Erythroblast (primary cell): ENCODE results near the gene ACR.

Experiments
- DNase-seq, 2 experiments: peaks; one replicate each; lab custom pipeline; 2025; lab: John Stamatoyannopoulos, UW
- GATA1 ChIP-seq: IDR thresholded peaks from 2 replicates; pipeline ENCODE4 v1.6.1; 2011; ENCODE audit warnings: low read depth, mild to moderate bottlenecking, control low read depth, low read length, moderate library complexity
- POLR2A ChIP-seq: IDR thresholded peaks from 2 replicates; pipeline ENCODE4 v1.6.1; 2011; ENCODE audit warnings: mild to moderate bottlenecking, low read length

Gene ACR

GRCh38 chr22:50699756-50700386 is 38.1 kb upstream of the ACR start:
- DNase-seq: no peak

GRCh38 chr22:50700387-50701075 is 37.5 kb upstream of the ACR start:
- TF ChIP-seq POLR2A: no peak
- TF ChIP-seq GATA1: no peak
- DNase-seq: no peak

More at GRCh38 chr22:50699756-50700386, 38.1 kb upstream of the ACR start:
- TF ChIP-seq POLR2A: no peak
- no peak for TF ChIP-seq GATA1

GRCh38 chr22:50701076-50701419 is 37.0 kb upstream of the ACR start:
- TF ChIP-seq POLR2A (no peak), GATA1 (no peak)
- no peak for DNase-seq

GRCh38 chr22:50701428-50702154 is 36.4 kb upstream of the ACR start:
- no peak for DNase-seq
- TF ChIP-seq POLR2A: no peak
- no peak for TF ChIP-seq GATA1

DNA sequence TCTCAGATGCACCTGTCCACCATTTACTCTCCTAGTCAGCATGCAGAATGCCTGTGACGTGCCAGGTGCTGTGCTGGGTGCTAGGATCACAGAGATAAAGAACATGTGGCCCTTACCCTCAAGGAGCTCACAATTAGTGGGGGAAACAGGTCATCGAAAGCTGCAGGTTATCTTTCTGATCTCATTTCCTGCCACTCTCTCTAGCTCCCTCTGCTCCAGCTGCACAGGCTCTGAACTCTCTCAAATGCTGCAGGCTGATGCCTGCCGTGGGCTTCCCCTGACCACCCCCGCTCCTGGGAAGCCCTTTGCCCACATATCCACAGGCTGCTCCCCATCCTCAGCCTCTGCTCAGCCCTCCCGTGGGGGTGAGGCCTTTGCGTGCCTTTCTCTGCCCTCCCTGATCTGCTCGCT is 35.7 kb upstream of the ACR start:
- no peak for DNase-seq
- TF ChIP-seq GATA1 (no peak), POLR2A (no peak)

DNA sequence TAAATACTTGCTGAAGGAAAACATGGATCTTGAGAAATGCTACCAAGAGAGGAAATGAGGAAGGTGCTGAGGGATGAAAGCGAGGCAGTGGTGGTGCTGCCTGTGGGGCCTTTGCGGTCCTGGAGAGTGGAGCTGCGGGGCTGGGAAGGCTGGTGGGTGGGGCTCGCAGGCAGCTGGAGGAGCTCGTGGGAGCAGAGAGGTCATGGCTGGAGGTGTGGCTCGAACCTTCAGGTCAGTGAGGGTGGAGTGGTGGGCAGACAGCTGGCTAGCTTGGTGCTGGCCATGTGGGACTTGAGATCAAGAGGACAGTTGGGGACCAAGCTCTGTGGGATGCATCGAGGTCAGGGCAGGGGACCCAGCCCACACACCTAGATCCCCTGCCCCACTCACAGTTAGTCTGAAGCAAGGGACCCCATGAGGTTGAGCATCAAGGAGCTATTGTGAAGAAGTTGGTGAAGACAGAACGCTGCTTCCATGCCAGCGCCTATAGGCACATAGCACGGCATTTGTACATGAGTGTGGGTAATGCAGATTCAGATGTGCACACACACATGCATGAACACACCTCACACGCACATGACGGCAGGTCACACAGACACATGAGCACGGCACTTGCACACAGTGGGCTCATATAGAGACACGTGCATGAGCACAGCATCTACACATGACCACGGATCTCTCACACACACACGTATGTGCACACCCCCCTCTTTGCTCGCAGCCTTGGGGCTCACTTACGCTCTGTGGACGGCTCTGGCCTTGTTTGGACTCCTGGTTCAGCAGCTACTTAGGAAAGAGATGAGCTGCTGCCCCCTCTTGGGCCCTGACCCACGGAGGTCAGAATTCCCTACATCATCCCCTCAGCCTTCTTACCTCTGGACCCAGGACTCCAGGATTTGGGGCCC is 34.9 kb upstream of the ACR start:
- no peak for DNase-seq
- TF ChIP-seq GATA1 (no peak), POLR2A (no peak)

GRCh38 chr22:50703726-50704509 is 34.1 kb upstream of the ACR start:
- TF ChIP-seq GATA1 (no peak), POLR2A (no peak)
- no peak for DNase-seq

- no peak for DNase-seq
- TF ChIP-seq POLR2A (no peak), GATA1 (no peak)
These were observed 33.3 kb upstream of the ACR start for GRCh38 chr22:50704510-50705218.

GRCh38 chr22:50705219-50705691 is 32.7 kb upstream of the ACR start:
- no peak for DNase-seq
- TF ChIP-seq POLR2A: no peak
- no peak for TF ChIP-seq GATA1

- TF ChIP-seq POLR2A: no peak
- no peak for TF ChIP-seq GATA1
- no peak for DNase-seq
These were observed 32.1 kb upstream of the ACR start for GRCh38 chr22:50705851-50706351.

DNA sequence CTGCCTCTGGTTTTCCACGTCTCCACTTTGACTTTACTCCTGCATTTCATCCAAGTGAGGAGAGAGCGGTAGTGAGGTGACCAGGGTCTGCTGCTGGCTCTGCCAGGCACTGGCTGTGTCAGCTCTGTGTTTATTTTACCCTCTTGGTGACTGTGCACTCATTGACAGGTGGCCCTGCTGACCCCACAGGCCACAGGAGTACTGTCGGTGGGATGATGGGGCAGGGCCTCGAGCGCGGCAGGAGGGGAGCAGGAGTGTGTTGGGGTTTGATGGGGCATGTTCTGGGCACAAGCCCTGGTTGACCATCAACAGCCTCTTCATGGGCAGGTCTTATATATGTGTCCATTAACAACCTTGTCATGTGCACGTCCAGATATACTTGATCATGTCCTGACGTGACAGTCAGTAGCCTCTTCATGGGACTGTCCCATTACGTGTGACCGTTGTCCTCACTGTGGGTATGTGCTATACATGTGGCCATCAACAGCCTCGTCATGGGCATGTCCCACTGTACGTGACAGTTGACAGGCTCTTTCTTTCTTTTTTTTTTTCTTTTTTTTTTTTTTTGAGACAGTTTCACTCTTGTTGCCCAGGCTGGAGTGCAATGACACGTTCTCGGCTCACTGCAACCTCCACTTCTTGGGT is 31.4 kb upstream of the ACR start:
- TF ChIP-seq POLR2A (no peak), GATA1 (no peak)
- no peak for DNase-seq
